ENCODE results near the gene ST6GALNAC5.

Gene ST6GALNAC5

GRCh38 chr1:76909311-76909710 lies 42.0 kb downstream of the ST6GALNAC5 start:
- Histone ChIP-seq H3K36me3 (ENCODE audit: control insufficient read depth in 2 of 2, insufficient read depth in 1 of 2, low read length in 2 of 2) (no peaks in the 10 kb centered on the region), H3K27ac (ENCODE audit: extremely low read depth, low read depth, low read length) (no peak overlapping the region), H3K9me3 (ENCODE audit: control insufficient read depth, insufficient read depth, low read depth, low read length) (no peaks in the 10 kb centered on the region), H3K4me1 (ENCODE audit: control insufficient read depth, insufficient read depth, low read length) (no peaks in the 10 kb centered on the region), H3K4me3 (ENCODE audit: low read depth, low read length) (no peak overlapping the region)
- POLR2A ChIA-PET = no interaction called here
- TF ChIP-seq GLIS2 (tag by site-specific recombination; IDR thresholded peaks at IDR 0.05) (no peak), ZSCAN23 (tag by site-specific recombination; IDR thresholded peaks at IDR 0.05) (no peak), ZFP69B (tag by site-specific recombination; IDR thresholded peaks at IDR 0.05) (no peak), ZNF114 (tag by site-specific recombination; IDR thresholded peaks at IDR 0.05) (no peak), ZNF610 (tag by site-specific recombination; IDR thresholded peaks at IDR 0.05; ENCODE audit: borderline replicate concordance) (no peak), ZSCAN18 (tag by site-specific recombination; IDR thresholded peaks at IDR 0.05) (no peak), AEBP2 (tag by site-specific recombination; IDR thresholded peaks at IDR 0.05; ENCODE audit: borderline replicate concordance) (no peak), ZNF624 (tag by site-specific recombination; IDR thresholded peaks at IDR 0.05) (no peak), REPIN1 (tag by site-specific recombination; IDR thresholded peaks at IDR 0.05; ENCODE audit: low read depth) (no peak), ELK4 (IDR thresholded peaks at IDR 0.05; ENCODE audit: borderline replicate concordance, low read depth, low read length) (no peak), KLF8 (tag by site-specific recombination; IDR thresholded peaks at IDR 0.05) (no peak)
- CTCF ChIA-PET = no interaction called here

- TF ChIP-seq ZNF350 (tag by site-specific recombination; IDR thresholded peaks at IDR 0.05) = no peak
- TF ChIP-seq BCL11A (tag by site-specific recombination; IDR thresholded peaks at IDR 0.05; ENCODE audit: low read depth) = no peak
- TF ChIP-seq ZNF776 (tag by site-specific recombination; IDR thresholded peaks at IDR 0.05; ENCODE audit: borderline replicate concordance) = no peak
- TF ChIP-seq ZNF211 (tag by site-specific recombination; IDR thresholded peaks at IDR 0.05; ENCODE audit: low read depth) = no peak
- TF ChIP-seq SP3 (tag by site-specific recombination; IDR thresholded peaks at IDR 0.05) = no peak
- no peak for TF ChIP-seq ZNF292 (tag by site-specific recombination; IDR thresholded peaks at IDR 0.05; ENCODE audit: borderline replicate concordance, low read depth)
- POLR2A ChIA-PET = no interaction called here
- Histone ChIP-seq H3K36me3 (ENCODE audit: control insufficient read depth in 2 of 2, insufficient read depth in 1 of 2, low read length in 2 of 2) (no peaks in the 10 kb centered on the region), H3K4me3 (ENCODE audit: low read depth, low read length) (no peak overlapping the region), H3K27ac (ENCODE audit: extremely low read depth, low read depth, low read length) (no peak overlapping the region), H3K4me1 (ENCODE audit: control insufficient read depth, insufficient read depth, low read length) (no peaks in the 10 kb centered on the region), H3K9me3 (ENCODE audit: control insufficient read depth, insufficient read depth, low read depth, low read length) (no peaks in the 10 kb centered on the region)
- CTCF ChIA-PET = interaction anchor here (0.7 kb wide), 1 partner anchor 498 kb away, joined by 4 read pairs; no protein-coding TSS in a partner anchor
These were observed 51.8 kb downstream of the ST6GALNAC5 start for GRCh38 chr1:76919085-76919484.

- no peak overlapping the region for H3K4me3 ChIP-seq (ENCODE audit: low read depth, low read length)
- H3K36me3 ChIP-seq (ENCODE audit: control insufficient read depth in 2 of 2, insufficient read depth in 1 of 2, low read length in 2 of 2) = no peaks in the 10 kb centered on the region
- no peak overlapping the region for H3K27ac ChIP-seq (ENCODE audit: extremely low read depth, low read depth, low read length)
- no peaks in the 10 kb centered on the region for H3K9me3 ChIP-seq (ENCODE audit: control insufficient read depth, insufficient read depth, low read depth, low read length)
- H3K4me1 ChIP-seq (ENCODE audit: control insufficient read depth, insufficient read depth, low read length) = no peaks in the 10 kb centered on the region
- POLR2A ChIA-PET = no interaction called here
- CTCF ChIA-PET = no interaction called here
- no peak for TF ChIP-seq KLF16 (tag by site-specific recombination; IDR thresholded peaks at IDR 0.05)
- TF ChIP-seq RBAK (tag by site-specific recombination; IDR thresholded peaks at IDR 0.05) = no peak
- no peak for TF ChIP-seq HOXD13 (CRISPR knock-in tag; IDR thresholded peaks at IDR 0.05; ENCODE audit: borderline replicate concordance)
- TF ChIP-seq ZNF777 (tag by site-specific recombination; IDR thresholded peaks at IDR 0.05; ENCODE audit: borderline replicate concordance) = no peak
- TF ChIP-seq ZBTB20 (tag by site-specific recombination; IDR thresholded peaks at IDR 0.05) = no peak
- no peak for TF ChIP-seq ZNF2 (tag by site-specific recombination; IDR thresholded peaks at IDR 0.05)
- no peak for TF ChIP-seq ZNF16 (tag by site-specific recombination; IDR thresholded peaks at IDR 0.05; ENCODE audit: low read depth)
- TF ChIP-seq OSR2 (tag by site-specific recombination; IDR thresholded peaks at IDR 0.05) = no peak
- no peak for TF ChIP-seq ZNF132 (tag by site-specific recombination; IDR thresholded peaks at IDR 0.05; ENCODE audit: borderline replicate concordance)
- no peak for TF ChIP-seq ZNF521 (tag by site-specific recombination; IDR thresholded peaks at IDR 0.05)
- TF ChIP-seq ZNF19 (tag by site-specific recombination; IDR thresholded peaks at IDR 0.05; ENCODE audit: low read depth) = no peak
- TF ChIP-seq ZNF221 (tag by site-specific recombination; IDR thresholded peaks at IDR 0.05; ENCODE audit: borderline replicate concordance) = no peak
- TF ChIP-seq ZNF670 (tag by site-specific recombination; IDR thresholded peaks at IDR 0.05; ENCODE audit: low read depth) = no peak
These were observed 54.3 kb downstream of the ST6GALNAC5 start for GRCh38 chr1:76921590-76921989.
